Effector memory CD8-positive, alpha-beta T cell (primary cell): Measurements from ENCODE around the gene FGD3.
A peak's percentile ranks its signal among the peaks of the same experiment; 100 is the strongest.

ENCODE experiments used
- ATAC-seq: fragments of 150-1000 bp; cut with Tn5 transposase; replicated peaks from 2 replicates; pipeline ENCODE4 v1.10.0; 2021; ENCODE audit warnings: mild to moderate bottlenecking, moderate library complexity
- DNase-seq, 3 experiments: peaks; one replicate each; pipeline ENCODE4 v3.0.0; 2021
- H3K27ac Mint-ChIP-seq, 2 donors: one replicate each; pipeline ENCODE4 v1.8.0; 2022; ENCODE audit warnings: mild to moderate bottlenecking in 2 of 2, mixed read lengths in 2 of 2, moderate library complexity in 2 of 2
- H3K27me3 Mint-ChIP-seq, 2 donors: one replicate each; pipeline ENCODE4 v1.8.0; 2022; ENCODE audit warnings: mixed read lengths in 2 of 2
- H3K36me3 Mint-ChIP-seq: one replicate; pipeline ENCODE4 v1.8.0; 2022; ENCODE audit warnings: mild to moderate bottlenecking, moderate library complexity, mixed read lengths; ENCODE audit not compliant: insufficient read depth
- H3K4me1 Mint-ChIP-seq, 2 donors: one replicate each; pipeline ENCODE4 v1.8.0; 2022; ENCODE audit warnings: low read depth in 2 of 2, mixed read lengths in 2 of 2
- H3K4me3 Mint-ChIP-seq, 2 donors: one replicate each; pipeline ENCODE4 v1.8.0; 2022; ENCODE audit warnings: mild to moderate bottlenecking in 2 of 2, mixed read lengths in 2 of 2, moderate library complexity in 2 of 2
- H3K9me3 Mint-ChIP-seq, 2 donors: one replicate each; pipeline ENCODE4 v1.8.0; 2022; ENCODE audit warnings: mixed read lengths in 2 of 2

The FGD3 gene

DNA sequence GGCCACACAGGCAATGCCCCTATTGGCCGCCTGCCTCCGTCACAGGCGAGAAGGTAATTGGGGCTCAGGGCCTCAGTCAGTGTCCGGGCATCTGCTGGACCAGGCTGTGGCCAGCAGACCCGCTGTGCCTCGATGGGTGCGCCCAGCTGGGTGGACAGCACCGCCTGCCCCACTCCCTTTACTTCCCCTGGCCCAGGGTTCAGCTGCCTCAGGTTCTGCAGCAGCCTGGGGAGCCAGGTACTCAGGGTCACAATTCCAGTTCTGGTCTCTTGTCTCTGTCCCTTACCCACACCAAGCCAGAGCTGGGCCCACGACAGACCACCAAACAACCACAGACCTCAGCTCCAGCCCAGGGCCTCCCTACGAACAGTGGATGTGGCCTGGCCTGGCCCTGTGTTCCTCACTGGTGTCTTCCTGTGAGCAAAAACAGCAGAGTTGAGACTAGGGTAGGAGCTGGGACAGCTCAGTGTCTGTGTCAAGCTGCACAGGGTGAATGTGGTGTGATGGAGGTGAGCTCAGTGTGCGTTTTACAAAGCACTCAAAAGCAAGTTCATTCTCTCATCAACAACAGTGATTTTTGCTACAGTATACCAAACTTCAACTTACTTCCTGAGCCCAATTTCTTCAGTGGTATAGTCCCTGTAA is 77.8 kb downstream of the FGD3 start:
- DNase-seq (no peak), ATAC-seq (no peak)
- Mint-ChIP-seq H3K27me3 (no peaks in the 10 kb centered on the region), H3K36me3 (peaks cover 70% of the 10 kb centered on the region), H3K9me3 (no peaks in the 10 kb centered on the region), H3K4me1 (peaks cover 46 to 53% of the 10 kb centered on the region in 2 donors), H3K27ac (peak overlapping the region; percentile 92 to 95), H3K4me3 (no peak overlapping the region)

DNA sequence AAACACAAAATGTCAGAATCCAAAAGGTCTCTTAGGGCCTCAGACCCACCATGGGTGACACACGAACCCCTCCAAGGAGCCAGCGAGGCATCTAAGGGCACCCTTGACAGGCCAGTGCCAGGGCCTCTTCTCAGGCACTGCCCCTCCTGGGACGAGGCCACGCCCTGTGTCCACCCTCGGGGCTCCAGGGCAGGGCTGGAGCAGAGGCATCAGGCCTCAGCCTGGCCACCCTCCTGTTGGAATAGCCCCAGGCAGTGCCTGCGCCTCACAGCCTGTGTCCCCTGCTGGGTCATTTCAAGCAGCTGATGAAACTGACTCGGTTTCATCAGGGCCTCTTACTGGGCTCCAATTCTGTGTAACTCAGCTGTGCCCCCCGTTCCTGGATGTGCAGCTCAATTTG is 78.4 kb downstream of the FGD3 start:
- no peaks in the 10 kb centered on the region for H3K27me3 Mint-ChIP-seq
- no peaks in the 10 kb centered on the region for H3K9me3 Mint-ChIP-seq
- H3K4me1 Mint-ChIP-seq: peaks cover 47 to 55% of the 10 kb centered on the region in 2 donors
- H3K36me3 Mint-ChIP-seq: peaks cover 69% of the 10 kb centered on the region
- peak overlapping the region; percentile 92 to 95 for H3K27ac Mint-ChIP-seq
- DNase-seq (no peak), ATAC-seq (no peak)
- no peak overlapping the region for H3K4me3 Mint-ChIP-seq

DNA sequence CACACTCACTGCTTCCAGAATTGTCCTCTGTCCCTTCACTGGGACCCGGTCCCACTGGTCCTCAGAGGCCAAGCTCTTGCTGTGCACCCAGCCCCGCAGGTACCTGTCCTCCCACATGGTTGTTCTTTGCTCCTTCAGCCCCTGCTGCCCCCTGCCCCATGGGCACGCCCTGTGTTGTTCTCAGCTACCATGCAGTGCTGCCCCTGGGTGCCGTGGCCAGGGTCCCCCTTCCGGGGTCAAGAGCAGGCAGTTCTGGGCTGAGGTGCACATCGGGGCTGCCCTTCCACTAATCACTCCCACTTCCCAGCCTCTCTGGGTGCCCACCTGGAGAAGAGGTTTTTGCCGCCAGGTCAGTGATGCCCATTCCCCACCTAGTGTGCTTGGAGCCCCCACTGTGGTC is 79.3 kb downstream of the FGD3 start:
- H3K27me3 Mint-ChIP-seq: no peaks in the 10 kb centered on the region
- no peak for DNase-seq
- no peaks in the 10 kb centered on the region for H3K9me3 Mint-ChIP-seq
- H3K4me3 Mint-ChIP-seq: peak overlapping the region in 1 of 2 donors; percentile 82
- no peak for ATAC-seq
- H3K27ac Mint-ChIP-seq: peak overlapping the region; percentile 95 to 99
- peaks cover 71% of the 10 kb centered on the region for H3K36me3 Mint-ChIP-seq
- H3K4me1 Mint-ChIP-seq: peaks cover 51 to 59% of the 10 kb centered on the region in 2 donors

DNA sequence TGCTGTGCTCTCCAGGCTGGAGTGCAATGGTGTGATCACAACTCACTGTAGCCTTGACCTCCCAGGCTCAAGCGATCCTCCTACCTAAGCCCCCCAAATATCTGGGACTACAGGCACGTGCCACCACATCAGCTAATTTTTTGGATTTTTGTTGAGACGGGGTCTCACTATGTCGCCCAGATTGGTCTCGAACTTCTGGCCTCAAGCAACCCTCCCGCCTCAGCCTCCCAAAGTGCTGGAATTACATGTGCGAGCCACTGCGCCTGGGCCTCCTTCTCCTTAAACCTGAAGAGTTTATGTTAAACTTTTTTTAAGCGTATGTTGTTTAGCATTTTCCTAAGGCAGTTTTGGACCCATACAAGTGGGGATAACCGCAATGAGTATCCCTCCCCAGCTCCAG is 80.4 kb downstream of the FGD3 start:
- H3K4me1 Mint-ChIP-seq: peaks cover 55 to 57% of the 10 kb centered on the region in 2 donors
- DNase-seq (no peak), ATAC-seq (no peak)
- H3K36me3 Mint-ChIP-seq: peaks cover 68% of the 10 kb centered on the region
- peak overlapping the region; percentile 82 to 89 for H3K4me3 Mint-ChIP-seq
- H3K27me3 Mint-ChIP-seq: no peaks in the 10 kb centered on the region
- H3K9me3 Mint-ChIP-seq: no peaks in the 10 kb centered on the region
- peak overlapping the region; percentile 95 to 99 for H3K27ac Mint-ChIP-seq

DNA sequence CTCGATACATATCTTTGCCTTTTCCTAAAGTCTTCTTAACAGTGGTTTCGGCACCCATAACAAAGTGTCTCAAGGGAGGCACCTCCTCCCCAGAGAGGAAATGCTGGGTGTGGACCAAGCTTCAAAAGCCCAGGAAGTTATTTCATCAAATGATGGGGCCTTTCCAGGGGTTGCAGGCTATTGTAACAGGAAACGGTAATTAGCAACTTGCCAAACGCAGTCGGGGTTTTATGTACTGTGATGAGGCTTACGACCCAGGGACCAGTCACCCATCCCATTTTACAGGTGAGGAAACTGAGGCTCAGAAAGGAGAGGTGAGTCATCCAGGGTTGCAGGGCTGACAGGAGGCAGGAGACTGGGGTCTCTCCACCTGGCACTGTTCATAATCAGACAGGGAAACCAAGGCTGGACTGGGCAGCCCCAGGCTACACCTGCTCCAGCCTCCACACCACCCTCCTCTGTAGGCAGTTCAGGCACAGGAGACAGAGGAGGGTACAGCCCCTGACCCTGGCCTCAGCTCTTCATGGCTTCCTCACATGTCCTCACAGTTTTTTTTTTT is 81.2 kb downstream of the FGD3 start:
- ATAC-seq (peak; percentile 94), DNase-seq (peak; percentile 58 to 68 (median 58))
- H3K9me3 Mint-ChIP-seq: no peaks in the 10 kb centered on the region
- no peaks in the 10 kb centered on the region for H3K27me3 Mint-ChIP-seq
- H3K27ac Mint-ChIP-seq: peak overlapping the region; percentile 95 to 99
- peak overlapping the region; percentile 82 to 89 for H3K4me3 Mint-ChIP-seq
- peaks cover 47 to 55% of the 10 kb centered on the region in 2 donors for H3K4me1 Mint-ChIP-seq
- peaks cover 64% of the 10 kb centered on the region for H3K36me3 Mint-ChIP-seq

DNA sequence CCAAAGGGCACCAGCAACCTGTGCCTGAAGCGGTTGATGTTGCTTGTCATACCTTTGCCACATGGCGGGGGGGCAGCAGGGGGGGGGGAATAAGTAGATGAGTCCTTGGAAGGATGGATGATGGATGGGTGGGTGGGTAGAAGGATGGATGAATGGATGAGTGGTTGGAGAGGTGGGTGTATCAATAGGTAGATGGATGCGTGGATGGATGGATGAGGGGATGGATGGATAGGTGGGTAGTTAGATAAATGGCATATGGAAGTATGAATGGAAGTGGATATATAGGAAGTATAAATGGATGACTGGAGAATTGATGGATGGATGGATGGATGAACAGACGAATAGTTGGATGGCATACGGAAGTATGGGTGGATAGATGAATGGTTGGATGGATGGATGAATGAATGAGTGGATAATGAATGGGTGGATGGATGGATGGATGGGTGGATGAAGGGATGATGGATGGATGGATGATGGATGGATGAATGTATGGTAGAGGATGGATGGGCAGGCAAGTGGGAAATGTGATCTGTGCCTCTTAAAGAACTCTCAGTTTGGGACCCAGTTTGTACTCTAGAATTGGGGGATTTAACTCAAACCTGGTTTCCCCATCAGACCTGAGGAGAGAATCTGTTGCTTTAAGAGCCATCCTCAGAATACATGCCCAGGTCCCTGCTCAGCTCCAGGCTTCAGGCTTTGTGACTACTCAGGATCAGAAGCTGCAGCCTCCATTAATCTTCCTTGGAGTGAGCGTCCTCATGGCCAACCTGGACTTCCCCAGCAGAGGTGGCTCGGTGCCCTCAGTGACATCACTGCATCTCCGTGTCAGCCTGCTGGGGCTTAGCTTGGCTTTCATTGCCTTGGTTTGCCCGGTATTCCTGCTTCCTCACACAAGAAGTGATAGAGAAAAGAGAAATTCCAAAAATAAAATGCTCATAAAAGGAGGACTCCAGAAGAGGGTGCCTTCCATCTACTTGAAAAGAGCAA is 83.6 kb downstream of the FGD3 start:
- H3K27ac Mint-ChIP-seq: peak overlapping the region; percentile 36 to 95
- no peak for ATAC-seq
- peaks cover 73% of the 10 kb centered on the region for H3K36me3 Mint-ChIP-seq
- DNase-seq: no peak
- H3K4me3 Mint-ChIP-seq: no peak overlapping the region
- no peaks in the 10 kb centered on the region for H3K9me3 Mint-ChIP-seq
- H3K27me3 Mint-ChIP-seq: no peaks in the 10 kb centered on the region
- peaks cover 39 to 43% of the 10 kb centered on the region in 2 donors for H3K4me1 Mint-ChIP-seq

DNA sequence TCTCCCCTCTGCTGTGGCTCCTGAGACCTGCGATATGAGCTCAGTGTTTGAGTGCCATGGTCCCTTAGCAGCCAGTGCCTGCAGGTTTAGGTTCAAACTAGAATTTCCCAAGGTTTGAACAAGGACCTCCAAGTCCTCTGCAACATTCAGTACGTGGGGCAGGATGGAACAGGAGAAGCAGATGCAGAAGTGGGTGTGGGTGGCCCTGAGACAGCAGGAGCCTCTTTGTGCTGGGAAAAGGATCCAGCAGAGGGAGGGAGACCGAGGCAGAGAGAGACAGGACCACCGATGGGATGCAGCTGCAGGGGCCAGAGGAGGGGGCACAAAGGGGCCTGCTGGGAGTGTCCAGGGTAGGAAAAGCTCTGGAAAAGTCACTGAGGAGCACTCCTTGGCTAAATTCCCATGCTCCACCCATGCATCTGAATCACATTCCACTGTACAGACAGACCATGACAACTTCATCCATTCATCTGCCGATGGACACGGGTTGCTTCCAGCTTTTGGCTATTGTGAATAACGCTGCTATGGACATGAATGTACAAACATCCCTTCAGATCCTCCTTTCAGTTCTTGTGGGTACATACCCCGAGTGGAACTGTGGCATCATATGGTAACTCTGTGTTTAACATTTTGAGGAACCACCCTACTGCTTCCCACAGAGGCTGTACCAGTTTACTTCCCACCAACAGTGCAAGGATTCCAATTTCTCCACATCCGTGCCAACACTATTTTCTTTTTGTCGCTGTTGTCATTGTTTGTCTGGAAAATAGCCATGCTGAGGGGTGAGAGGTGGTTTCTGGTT is 84.5 kb downstream of the FGD3 start:
- ATAC-seq (no peak), DNase-seq (no peak)
- H3K4me3 Mint-ChIP-seq: no peak overlapping the region
- H3K27me3 Mint-ChIP-seq: no peaks in the 10 kb centered on the region
- no peaks in the 10 kb centered on the region for H3K9me3 Mint-ChIP-seq
- peaks cover 72% of the 10 kb centered on the region for H3K36me3 Mint-ChIP-seq
- peaks cover 37 to 45% of the 10 kb centered on the region in 2 donors for H3K4me1 Mint-ChIP-seq
- peak overlapping the region; percentile 36 to 95 for H3K27ac Mint-ChIP-seq

DNA sequence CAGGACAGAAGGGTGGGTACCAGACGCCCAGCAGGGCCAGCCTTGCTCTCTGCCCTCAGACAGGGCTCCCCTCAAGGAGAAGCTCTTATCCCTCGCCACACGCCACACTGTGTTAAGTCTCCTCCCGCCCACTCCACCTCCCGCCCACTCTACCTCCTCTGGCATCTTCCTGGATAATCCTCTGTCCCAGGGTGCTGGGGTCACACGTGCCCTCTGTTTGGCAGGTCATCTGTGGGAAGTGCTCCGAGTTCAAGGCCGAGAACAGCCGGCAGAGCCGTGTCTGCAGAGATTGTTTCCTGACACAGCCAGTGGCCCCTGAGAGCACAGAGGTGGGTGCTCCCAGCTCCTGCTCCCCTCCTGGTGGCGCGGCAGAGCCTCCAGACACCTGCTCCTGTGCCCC is 85.2 kb downstream of the FGD3 start:
- H3K9me3 Mint-ChIP-seq: no peaks in the 10 kb centered on the region
- H3K4me1 Mint-ChIP-seq: peaks cover 35 to 44% of the 10 kb centered on the region in 2 donors
- H3K4me3 Mint-ChIP-seq: no peak overlapping the region
- H3K36me3 Mint-ChIP-seq: peaks cover 79% of the 10 kb centered on the region
- DNase-seq (no peak), ATAC-seq (no peak)
- no peaks in the 10 kb centered on the region for H3K27me3 Mint-ChIP-seq
- H3K27ac Mint-ChIP-seq: peak overlapping the region; percentile 36 to 39

DNA sequence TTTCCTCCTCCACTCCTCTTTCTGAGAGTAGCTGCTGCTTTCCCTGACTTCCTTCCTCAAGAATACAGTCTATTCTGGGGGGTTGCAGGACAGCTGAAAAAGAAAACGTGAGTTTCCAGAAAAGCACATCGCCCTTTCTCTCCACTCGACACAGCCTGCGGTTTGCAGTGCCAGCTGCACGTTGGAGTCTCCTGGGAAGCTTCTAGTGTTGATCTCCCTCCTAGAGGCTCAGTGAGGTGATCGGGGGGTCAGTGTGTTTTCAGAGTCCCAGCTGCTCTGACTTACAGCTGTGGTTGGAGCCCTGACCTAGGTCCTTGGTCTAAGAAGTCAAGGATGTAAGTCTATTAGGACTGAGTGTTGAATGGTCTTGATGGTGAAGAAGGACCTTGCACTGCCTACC is 86.2 kb downstream of the FGD3 start:
- Mint-ChIP-seq H3K4me1 (peaks cover 31 to 41% of the 10 kb centered on the region in 2 donors), H3K4me3 (no peak overlapping the region), H3K9me3 (no peaks in the 10 kb centered on the region), H3K27me3 (no peaks in the 10 kb centered on the region), H3K27ac (peak overlapping the region in 1 of 2 donors; percentile 94), H3K36me3 (peaks cover 75% of the 10 kb centered on the region)
- no peak for ATAC-seq
- DNase-seq: no peak

DNA sequence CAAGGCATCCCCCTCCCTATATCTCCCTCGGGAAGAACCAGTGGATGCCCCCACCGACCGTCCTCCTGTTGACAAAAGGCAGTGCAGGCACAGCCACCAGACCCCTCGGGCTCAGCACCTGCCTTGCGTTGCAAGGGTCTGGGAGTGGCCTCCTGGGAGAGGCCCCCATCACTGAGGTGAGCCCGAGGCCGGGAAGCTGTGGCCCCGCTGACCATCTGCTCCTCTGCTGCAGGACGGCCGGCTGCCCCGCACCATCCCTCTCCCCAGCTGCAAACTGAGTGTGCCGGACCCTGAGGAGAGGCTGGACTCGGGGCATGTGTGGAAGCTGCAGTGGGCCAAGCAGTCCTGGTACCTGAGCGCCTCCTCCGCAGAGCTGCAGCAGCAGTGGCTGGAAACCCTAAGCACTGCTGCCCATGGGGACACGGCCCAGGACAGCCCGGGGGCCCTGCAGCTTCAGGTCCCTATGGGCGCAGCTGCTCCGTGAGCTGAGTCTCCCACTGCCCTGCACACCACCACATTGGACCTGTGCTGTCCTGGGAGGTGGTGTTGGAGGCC is 87.9 kb downstream of the FGD3 start:
- Mint-ChIP-seq H3K9me3 (no peaks in the 10 kb centered on the region), H3K4me1 (peaks cover 29 to 42% of the 10 kb centered on the region in 2 donors), H3K27ac (peak overlapping the region in 1 of 2 donors; percentile 66)

DNA sequence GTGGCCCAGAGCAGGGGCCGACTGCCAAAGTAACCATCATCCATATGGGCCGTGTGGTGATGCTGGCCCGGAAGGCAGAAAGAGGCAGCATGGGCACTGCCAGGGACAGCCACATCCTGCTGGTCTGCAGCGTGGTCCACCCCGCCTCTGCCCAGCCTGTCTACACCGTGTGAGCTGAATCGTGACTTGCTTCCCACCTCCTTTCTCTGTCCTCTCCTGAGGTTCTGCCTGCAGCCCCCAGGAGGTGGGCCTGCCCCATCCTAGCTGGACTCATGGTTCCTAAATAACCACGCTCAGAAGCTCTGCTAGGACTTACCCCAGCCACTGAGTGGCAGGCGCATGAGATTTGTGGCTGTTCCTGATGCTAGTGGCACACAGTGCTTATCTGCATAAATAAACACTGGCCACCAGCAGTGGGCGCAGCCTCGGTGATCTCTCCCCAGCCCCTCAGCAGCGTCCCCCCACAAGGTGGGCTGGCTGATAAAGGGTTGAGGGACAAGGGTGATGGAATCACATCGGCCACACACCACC is 88.6 kb downstream of the FGD3 start:
- peaks cover 67% of the 10 kb centered on the region for H3K36me3 Mint-ChIP-seq
- peaks cover 30 to 43% of the 10 kb centered on the region in 2 donors for H3K4me1 Mint-ChIP-seq
- H3K9me3 Mint-ChIP-seq: no peaks in the 10 kb centered on the region
- ATAC-seq (peak; percentile 31), DNase-seq (no peak)
- no peak overlapping the region for H3K4me3 Mint-ChIP-seq
- H3K27ac Mint-ChIP-seq: peak overlapping the region; percentile 28 to 57
- H3K27me3 Mint-ChIP-seq: no peaks in the 10 kb centered on the region

More for the DNA sequence above, 87.9 kb downstream of the FGD3 start:
- Mint-ChIP-seq H3K27me3 (no peaks in the 10 kb centered on the region), H3K36me3 (peaks cover 70% of the 10 kb centered on the region), H3K4me3 (no peak overlapping the region)
- ATAC-seq (no peak), DNase-seq (no peak)

DNA sequence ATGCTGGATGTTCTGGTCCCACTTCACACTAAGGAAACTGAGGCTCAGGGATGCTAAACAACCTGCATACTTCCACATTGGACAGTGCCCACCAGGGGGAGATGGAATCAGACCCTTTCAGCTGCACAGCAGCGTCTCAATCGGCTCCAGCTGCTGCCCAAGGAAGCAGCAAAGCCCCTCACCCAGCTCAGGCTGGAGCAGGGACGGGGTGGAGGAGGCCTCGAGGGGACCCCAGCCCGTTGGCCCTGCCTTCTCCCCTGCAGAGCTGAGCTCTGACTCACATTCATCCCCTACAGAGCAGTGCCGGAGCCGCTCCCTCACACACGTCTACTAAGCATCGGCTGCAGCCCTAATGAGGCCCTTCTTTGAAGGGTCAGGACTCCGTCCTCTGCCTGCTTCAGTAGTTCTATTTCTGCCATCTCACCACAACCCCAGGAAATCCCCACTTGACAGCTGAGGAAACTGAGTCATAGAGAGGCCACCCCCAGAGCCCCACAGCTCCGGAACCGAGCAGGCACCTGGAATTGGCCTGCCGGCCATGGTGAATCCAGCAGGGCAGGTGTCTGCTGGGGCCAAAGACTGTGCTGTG is 89.7 kb downstream of the FGD3 start:
- Mint-ChIP-seq H3K4me1 (peaks cover 35 to 45% of the 10 kb centered on the region in 2 donors), H3K4me3 (no peak overlapping the region), H3K27me3 (no peaks in the 10 kb centered on the region), H3K27ac (no peak overlapping the region), H3K36me3 (peaks cover 56% of the 10 kb centered on the region), H3K9me3 (no peaks in the 10 kb centered on the region)
- DNase-seq: no peak
- ATAC-seq: no peak
